Ectodermal cell (in vitro differentiated cells): ENCODE measurements around the gene DSCAML1.

ENCODE experiments used
- H3K27ac ChIP-seq: 2 replicates; pipeline ENCODE4 v1.7.0; 2013; ENCODE audit warnings: mild to moderate bottlenecking, low read depth, low read length; ENCODE audit not compliant: insufficient read depth, poor library complexity, severe bottlenecking
- H3K27me3 ChIP-seq: 2 replicates; pipeline ENCODE4 v1.7.0; 2013; ENCODE audit warnings: mild to moderate bottlenecking, low read length; ENCODE audit not compliant: insufficient read depth, control insufficient read depth, poor library complexity, severe bottlenecking
- H3K36me3 ChIP-seq: one replicate; pipeline ENCODE4 v1.7.0; 2013; ENCODE audit warnings: low read length; ENCODE audit not compliant: control insufficient read depth, insufficient read depth
- H3K4me1 ChIP-seq: one replicate; pipeline ENCODE4 v1.7.0; 2013; ENCODE audit warnings: low read length; ENCODE audit not compliant: control insufficient read depth, insufficient read depth
- H3K4me3 ChIP-seq: 2 replicates; pipeline ENCODE4 v1.7.0; 2013; ENCODE audit warnings: low read depth, low read length, control low read depth; ENCODE audit not compliant: insufficient read depth
- H3K9me3 ChIP-seq: 2 replicates; pipeline ENCODE4 v1.7.0; 2013; ENCODE audit warnings: mild to moderate bottlenecking, low read length, moderate library complexity; ENCODE audit not compliant: control insufficient read depth
- WGBS, 2 experiments: methylation state at CpG; one replicate each; pipeline ENCODE4 v1.1.7; 2013; ENCODE audit warnings: missing lambda C conversion rate in 2 of 2; 5-methylcytosine and 5-hydroxymethylcytosine counted together

The DSCAML1 gene

GRCh38 chr11:117385471-117385870 is 411.5 kb downstream of the DSCAML1 start:
- WGBS, 2 experiments, result 93 to 94% methylated on average over 3 of the region's 3 CpGs
- Histone ChIP-seq H3K27me3 (no peaks in the 10 kb centered on the region), H3K36me3 (peaks cover 6% of the 10 kb centered on the region), H3K27ac (no peak overlapping the region), H3K9me3 (no peaks in the 10 kb centered on the region), H3K4me1 (no peaks in the 10 kb centered on the region), H3K4me3 (no peak overlapping the region)

- peaks cover 6% of the 10 kb centered on the region for H3K36me3 ChIP-seq
Observed at GRCh38 chr11:117384045-117384444, 413.0 kb downstream of the DSCAML1 start.

GRCh38 chr11:117382746-117383145 is 414.3 kb downstream of the DSCAML1 start:
- no peaks in the 10 kb centered on the region for H3K4me1 ChIP-seq
- no peaks in the 10 kb centered on the region for H3K27me3 ChIP-seq
- H3K27ac ChIP-seq, result no peak overlapping the region
- peaks cover under 1% of the 10 kb centered on the region for H3K36me3 ChIP-seq
- H3K4me3 ChIP-seq, result no peak overlapping the region
- H3K9me3 ChIP-seq, result no peaks in the 10 kb centered on the region
- WGBS, 2 experiments, result 86 to 88% methylated on average over 4 of the region's 4 CpGs

More at GRCh38 chr11:117384045-117384444, 413.0 kb downstream of the DSCAML1 start:
- H3K4me1 ChIP-seq, result no peaks in the 10 kb centered on the region
- H3K27me3 ChIP-seq, result no peaks in the 10 kb centered on the region
- H3K9me3 ChIP-seq, result no peaks in the 10 kb centered on the region
- 94 to 100% methylated on average over 1 of the region's 1 CpG for WGBS, 2 experiments
- H3K4me3 ChIP-seq, result no peak overlapping the region
- H3K27ac ChIP-seq, result no peak overlapping the region

DNA sequence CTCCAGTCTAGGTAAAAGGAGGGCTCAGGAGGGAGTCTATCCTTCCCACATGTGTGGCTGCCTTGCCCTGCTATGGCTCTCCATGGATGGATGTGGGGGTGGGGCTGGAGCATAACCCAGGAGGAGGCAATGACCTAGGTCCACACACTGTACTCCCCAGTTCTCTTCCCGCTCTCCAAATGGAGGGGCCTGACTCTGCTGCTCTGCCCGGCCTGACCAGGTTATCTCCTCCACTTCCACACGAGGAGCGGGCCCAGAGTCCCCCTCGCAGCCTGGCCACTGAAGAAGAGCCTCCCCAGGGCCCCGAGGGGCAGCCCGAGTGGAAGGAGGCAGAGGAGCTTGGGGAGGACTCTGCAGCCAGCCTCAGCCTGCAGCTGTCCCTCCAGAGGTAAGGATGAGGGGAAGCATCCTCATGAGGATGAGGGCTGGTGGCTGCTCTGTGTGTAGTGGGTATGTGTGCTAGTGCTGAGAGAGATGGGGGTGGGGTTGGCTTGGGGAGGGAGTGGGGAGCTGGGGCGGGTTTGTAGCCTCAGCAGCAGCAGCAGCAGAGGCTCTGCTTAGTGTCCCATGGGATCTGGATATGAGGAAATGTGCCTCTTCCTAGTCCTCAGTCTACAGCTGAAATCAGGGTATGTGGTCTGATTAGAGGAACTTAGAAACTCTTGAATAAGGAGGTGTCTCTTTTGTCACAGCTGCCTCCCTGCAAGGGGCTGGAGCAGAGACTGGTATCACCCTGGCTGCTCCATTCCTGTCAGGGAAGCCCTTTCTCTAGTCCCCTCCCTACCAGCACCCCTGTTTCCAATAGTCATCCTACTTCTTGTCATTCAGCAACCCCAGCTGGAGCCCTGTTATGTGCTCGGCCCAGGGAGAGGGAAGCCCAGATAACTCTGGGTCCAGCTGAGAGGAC is 415.3 kb downstream of the DSCAML1 start:
- H3K4me1 ChIP-seq, result no peaks in the 10 kb centered on the region
- no peak overlapping the region for H3K4me3 ChIP-seq
- H3K27me3 ChIP-seq, result no peaks in the 10 kb centered on the region
- WGBS, 2 experiments, result 85 to 89% methylated on average over 9 of the region's 9 CpGs
- H3K36me3 ChIP-seq, result no peaks in the 10 kb centered on the region
- H3K9me3 ChIP-seq, result no peaks in the 10 kb centered on the region
- H3K27ac ChIP-seq, result no peak overlapping the region

- Histone ChIP-seq H3K4me1 (no peaks in the 10 kb centered on the region), H3K27ac (no peak overlapping the region), H3K9me3 (no peaks in the 10 kb centered on the region), H3K27me3 (no peaks in the 10 kb centered on the region), H3K4me3 (no peak overlapping the region), H3K36me3 (no peaks in the 10 kb centered on the region)
- WGBS, 2 experiments, result 94% methylated on average over 4 of the region's 4 CpGs
Observed at GRCh38 chr11:117380676-117381075, 416.3 kb downstream of the DSCAML1 start.

DNA sequence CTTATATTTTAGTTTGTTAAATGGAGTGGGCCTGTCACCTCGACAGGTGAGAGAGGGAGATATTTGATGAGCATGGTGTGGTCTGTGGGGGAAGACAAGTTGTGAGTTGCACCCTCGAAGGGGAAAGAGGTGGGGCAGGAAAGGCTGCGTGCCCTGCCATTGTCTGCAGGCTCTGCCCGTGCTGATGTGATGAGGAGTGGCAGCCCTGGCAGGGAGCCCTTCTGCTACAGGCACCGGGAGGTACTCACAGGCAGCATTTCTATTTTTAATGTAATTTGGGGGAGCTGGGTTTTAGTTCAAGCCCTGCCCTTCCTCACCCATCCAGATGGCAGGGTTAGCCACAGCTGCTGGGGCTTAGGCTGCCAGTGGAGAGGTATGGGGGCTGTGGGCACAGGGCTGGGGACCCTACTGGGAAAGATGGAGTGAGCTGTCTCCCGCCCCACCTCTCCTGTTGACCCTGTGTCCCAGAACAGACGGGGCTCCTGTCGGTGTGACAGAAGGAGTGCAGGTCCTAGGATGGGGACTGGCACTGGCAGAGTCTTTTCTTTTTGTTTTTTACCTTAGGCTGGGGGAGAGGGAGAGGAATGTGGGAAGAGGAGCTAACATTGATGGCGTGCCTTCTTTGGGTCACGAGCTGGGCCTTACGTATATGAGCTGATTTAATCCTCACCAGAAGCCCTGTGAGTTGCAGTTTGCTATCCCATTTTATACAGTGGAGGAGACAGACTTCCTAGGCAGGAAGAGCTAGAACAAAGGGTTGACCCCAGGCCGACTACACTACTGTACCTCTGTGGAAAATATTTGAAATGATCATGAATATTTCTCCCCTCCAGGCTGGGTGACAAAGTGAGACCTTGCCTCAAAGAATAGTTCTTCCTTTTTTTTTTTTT is 417.8 kb downstream of the DSCAML1 start:
- H3K4me3 ChIP-seq, result no peak overlapping the region
- H3K4me1 ChIP-seq, result no peaks in the 10 kb centered on the region
- H3K27ac ChIP-seq, result no peak overlapping the region
- H3K9me3 ChIP-seq, result no peaks in the 10 kb centered on the region
- 88 to 89% methylated on average over 11 to 12 of the region's 12 CpGs for WGBS, 2 experiments
- H3K36me3 ChIP-seq, result no peaks in the 10 kb centered on the region
- H3K27me3 ChIP-seq, result no peaks in the 10 kb centered on the region
